ENCODE data around the gene AIM2. TPM values are rescaled to one million over a fixed set of nuclear protein-coding genes. Genes with fewer than 3 reads are reported as not detected.

The AIM2 gene
- total RNA-seq, 1 experiment from 2014 or later = not detected

DNA sequence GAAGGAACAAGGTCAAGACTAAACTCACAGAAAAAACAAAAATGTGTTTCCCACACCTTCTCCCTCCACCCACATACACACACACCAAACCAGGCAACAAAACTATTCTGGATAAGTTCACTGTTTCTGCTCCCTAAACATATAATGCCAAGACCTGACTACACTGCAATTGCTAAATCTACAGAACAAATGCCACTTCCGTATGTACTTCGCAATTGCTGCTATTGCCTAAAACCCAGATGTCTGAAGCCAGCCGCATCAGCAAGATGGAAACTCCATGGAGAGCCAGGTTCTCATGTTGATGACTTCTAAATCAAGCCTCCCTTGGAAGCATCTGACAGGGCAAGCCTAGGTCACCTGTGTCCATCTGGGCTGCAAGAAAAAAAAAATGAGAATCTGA is 8.3 kb upstream of the AIM2 start:
- H3K79me2 ChIP-seq (ENCODE audit: low read depth) = no peaks in the 10 kb centered on the region
- H3K4me2 ChIP-seq = no peak overlapping the region
- H3K9me2 ChIP-seq (ENCODE audit: insufficient read depth) = no peaks in the 10 kb centered on the region
- H3K4me1 ChIP-seq (replicated peaks; ENCODE audit: insufficient read depth) = no peaks in the 10 kb centered on the region
- no peak for DNase-seq
- no peak overlapping the region for H3K27ac ChIP-seq
- ChIA-PET CTCF (no interaction called here), POLR2A (ENCODE audit: unreplicated experiment) (no interaction called here)
- no peaks in the 10 kb centered on the region for H4K20me1 ChIP-seq (ENCODE audit: insufficient read depth)
- no peaks in the 10 kb centered on the region for H3K9me3 ChIP-seq (ENCODE audit: insufficient read depth, low read depth)
- no peak overlapping the region for H3K4me3 ChIP-seq
- BruUV-seq (replicated peaks) = no TSS peak
- no peaks in the 10 kb centered on the region for H3K36me3 ChIP-seq (ENCODE audit: low read depth)
- no peaks in the 10 kb centered on the region for H3K27me3 ChIP-seq (ENCODE audit: insufficient read depth, low read depth)
- intact Hi-C loops (cut with micrococcal nuclease; ENCODE audit: unreplicated experiment) = no loop called here
- H3F3A ChIP-seq (ENCODE audit: insufficient read depth, low read depth) = no peaks in the 10 kb centered on the region
- no peak for TF ChIP-seq EZH2 (IDR thresholded peaks at IDR 0.05; ENCODE audit: low read depth)
- TF ChIP-seq, protein P1, sequence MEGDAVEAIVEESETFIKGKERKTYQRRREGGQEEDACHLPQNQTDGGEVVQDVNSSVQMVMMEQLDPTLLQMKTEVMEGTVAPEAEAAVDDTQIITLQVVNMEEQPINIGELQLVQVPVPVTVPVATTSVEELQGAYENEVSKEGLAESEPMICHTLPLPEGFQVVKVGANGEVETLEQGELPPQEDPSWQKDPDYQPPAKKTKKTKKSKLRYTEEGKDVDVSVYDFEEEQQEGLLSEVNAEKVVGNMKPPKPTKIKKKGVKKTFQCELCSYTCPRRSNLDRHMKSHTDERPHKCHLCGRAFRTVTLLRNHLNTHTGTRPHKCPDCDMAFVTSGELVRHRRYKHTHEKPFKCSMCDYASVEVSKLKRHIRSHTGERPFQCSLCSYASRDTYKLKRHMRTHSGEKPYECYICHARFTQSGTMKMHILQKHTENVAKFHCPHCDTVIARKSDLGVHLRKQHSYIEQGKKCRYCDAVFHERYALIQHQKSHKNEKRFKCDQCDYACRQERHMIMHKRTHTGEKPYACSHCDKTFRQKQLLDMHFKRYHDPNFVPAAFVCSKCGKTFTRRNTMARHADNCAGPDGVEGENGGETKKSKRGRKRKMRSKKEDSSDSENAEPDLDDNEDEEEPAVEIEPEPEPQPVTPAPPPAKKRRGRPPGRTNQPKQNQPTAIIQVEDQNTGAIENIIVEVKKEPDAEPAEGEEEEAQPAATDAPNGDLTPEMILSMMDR (conservative IDR thresholded peaks at IDR 0.05) = no peak
- no peak overlapping the region for H2AFZ ChIP-seq

GRCh38 chr1:159084152-159084551 is 7.6 kb upstream of the AIM2 start:
- H4K20me1 ChIP-seq (ENCODE audit: insufficient read depth) = no peaks in the 10 kb centered on the region
- CTCF ChIA-PET = no interaction called here
- TF ChIP-seq, protein P1 (conservative IDR thresholded peaks at IDR 0.05) = no peak
- TF ChIP-seq EZH2 (IDR thresholded peaks at IDR 0.05; ENCODE audit: low read depth) = no peak
- H3K27me3 ChIP-seq (ENCODE audit: insufficient read depth, low read depth) = 0 out of 2 replicates have a peak, but pooled peaks cover 2% of the 10 kb centered on the region
- H3K79me2 ChIP-seq (ENCODE audit: low read depth) = no peaks in the 10 kb centered on the region
- H3K9me2 ChIP-seq (ENCODE audit: insufficient read depth) = no peaks in the 10 kb centered on the region
- no peak overlapping the region for H3K27ac ChIP-seq
- intact Hi-C loops (cut with micrococcal nuclease; ENCODE audit: unreplicated experiment) = no loop called here
- DNase-seq = no peak
- no peak overlapping the region for H2AFZ ChIP-seq
- no peaks in the 10 kb centered on the region for H3K9me3 ChIP-seq (ENCODE audit: insufficient read depth, low read depth)
- no peaks in the 10 kb centered on the region for H3K36me3 ChIP-seq (ENCODE audit: low read depth)
- POLR2A ChIA-PET (ENCODE audit: unreplicated experiment) = no interaction called here
- no peak overlapping the region for H3K4me2 ChIP-seq
- H3K4me3 ChIP-seq = no peak overlapping the region
- no peaks in the 10 kb centered on the region for H3F3A ChIP-seq (ENCODE audit: insufficient read depth, low read depth)
- H3K4me1 ChIP-seq (replicated peaks; ENCODE audit: insufficient read depth) = no peaks in the 10 kb centered on the region
- no TSS peak for BruUV-seq (replicated peaks)

DNA sequence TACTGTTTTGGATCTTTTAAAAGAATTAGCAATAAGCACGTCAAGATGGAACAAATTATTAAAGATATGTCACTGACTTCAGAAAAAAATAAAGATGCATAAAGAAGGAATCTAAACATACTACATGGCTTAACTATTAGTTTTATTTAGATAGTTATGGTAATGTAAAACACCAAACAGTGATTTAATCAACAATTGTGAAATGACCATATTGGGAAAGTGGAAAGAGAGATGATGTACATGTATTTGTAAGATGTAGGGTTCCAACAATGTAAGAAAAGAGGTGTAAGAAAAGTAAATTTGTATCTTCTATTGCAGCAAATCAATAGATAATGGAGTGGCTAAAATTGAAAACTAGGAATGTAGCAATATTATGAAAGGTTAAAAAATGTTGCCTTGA is 6.4 kb upstream of the AIM2 start:
- no peak for DNase-seq
- Histone ChIP-seq H2AFZ (no peak overlapping the region), H3K4me2 (no peak overlapping the region), H3K9me3 (ENCODE audit: insufficient read depth, low read depth) (no peaks in the 10 kb centered on the region), H3K4me3 (no peak overlapping the region), H4K20me1 (ENCODE audit: insufficient read depth) (no peaks in the 10 kb centered on the region), H3K4me1 (replicated peaks; ENCODE audit: insufficient read depth) (no peaks in the 10 kb centered on the region), H3K79me2 (ENCODE audit: low read depth) (no peaks in the 10 kb centered on the region), H3K27ac (no peak overlapping the region), H3K9me2 (ENCODE audit: insufficient read depth) (no peaks in the 10 kb centered on the region), H3K27me3 (ENCODE audit: insufficient read depth, low read depth) (0 out of 2 replicates have a peak, but pooled peaks cover 3% of the 10 kb centered on the region), H3F3A (ENCODE audit: insufficient read depth, low read depth) (no peaks in the 10 kb centered on the region), H3K36me3 (ENCODE audit: low read depth) (no peaks in the 10 kb centered on the region)
- TF ChIP-seq EZH2 (IDR thresholded peaks at IDR 0.05; ENCODE audit: low read depth) = no peak
- TF ChIP-seq, protein P1 (conservative IDR thresholded peaks at IDR 0.05) = no peak
- intact Hi-C loops (cut with micrococcal nuclease; ENCODE audit: unreplicated experiment) = no loop called here
- POLR2A ChIA-PET (ENCODE audit: unreplicated experiment) = no interaction called here
- CTCF ChIA-PET = interaction anchor here (0.6 kb wide), 1 partner anchor 276 kb away, joined by 3 read pairs; no protein-coding TSS in a partner anchor
- no TSS peak for BruUV-seq (replicated peaks)

Data from PC-9 (cell line).